H9 (cell line): ENCODE measurements around the gene CHKB. TPM values are rescaled to one million over a fixed set of nuclear protein-coding genes. Genes with fewer than 3 reads are reported as not detected.

Source experiments
- DNase-seq: peaks from one replicate; pipeline ENCODE4 v3.0.0-alpha.2; 2017
- H2AFZ ChIP-seq: one replicate; pipeline ENCODE4 v1.6.1; 2013; ENCODE audit warnings: mild to moderate bottlenecking, low read length, control low read depth, moderate library complexity
- H2AK5ac ChIP-seq: 2 replicates; pipeline ENCODE4 v1.6.1; 2013; ENCODE audit warnings: low read length, control low read depth, mixed read lengths; ENCODE audit not compliant: insufficient read length
- H2BK120ac ChIP-seq: one replicate; pipeline ENCODE4 v1.6.1; 2013; ENCODE audit warnings: low read depth, mild to moderate bottlenecking, low read length, control low read depth, inconsistent platforms; ENCODE audit not compliant: poor library complexity, severe bottlenecking
- H2BK12ac ChIP-seq: 2 replicates; pipeline ENCODE4 v1.6.1; 2013; ENCODE audit warnings: low read length, control low read depth, mixed read lengths, low read depth; ENCODE audit not compliant: insufficient read length
- H2BK15ac ChIP-seq: 2 replicates; pipeline ENCODE4 v1.6.1; 2013; ENCODE audit warnings: low read depth, low read length, control low read depth
- H2BK20ac ChIP-seq: one replicate; pipeline ENCODE4 v1.6.1; 2013; ENCODE audit warnings: low read depth, mild to moderate bottlenecking, low read length, control low read depth, inconsistent platforms; ENCODE audit not compliant: poor library complexity, severe bottlenecking
- H2BK5ac ChIP-seq: 2 replicates; pipeline ENCODE4 v1.6.1; 2013; ENCODE audit warnings: low read length, control low read depth, mixed read lengths; ENCODE audit not compliant: insufficient read length
- H3K14ac ChIP-seq: 2 replicates; pipeline ENCODE4 v1.6.1; 2013; ENCODE audit warnings: low read length, control low read depth; ENCODE audit not compliant: insufficient read depth
- H3K18ac ChIP-seq: 2 replicates; pipeline ENCODE4 v1.6.1; 2013; ENCODE audit warnings: low read depth, mild to moderate bottlenecking, mixed read lengths, low read length, control low read depth; ENCODE audit not compliant: insufficient read length
- H3K23ac ChIP-seq: 2 replicates; pipeline ENCODE4 v1.6.1; 2013; ENCODE audit warnings: low read length, control low read depth, mixed read lengths, low read depth; ENCODE audit not compliant: insufficient read length
- H3K23me2 ChIP-seq: 2 replicates; pipeline ENCODE4 v1.6.1; 2013; ENCODE audit warnings: low read depth, mild to moderate bottlenecking, mixed read lengths, low read length, control low read depth; ENCODE audit not compliant: insufficient read length, poor library complexity, severe bottlenecking
- H3K27ac ChIP-seq: 2 replicates; pipeline ENCODE4 v1.5.1; 2013; ENCODE audit warnings: low read length, control low read depth, mixed read lengths, low read depth; ENCODE audit not compliant: insufficient read length
- H3K27me3 ChIP-seq: 2 replicates; pipeline ENCODE4 v1.6.1; 2013; ENCODE audit warnings: low read length, control low read depth, inconsistent platforms; ENCODE audit not compliant: insufficient read depth
- H3K4ac ChIP-seq: 2 replicates; pipeline ENCODE4 v1.6.1; 2013; ENCODE audit warnings: low read depth, mild to moderate bottlenecking, control low read depth, inconsistent platforms, low read length, moderate library complexity
- H3K4me1 ChIP-seq: 2 replicates; pipeline ENCODE4 v1.6.1; 2013; ENCODE audit warnings: low read length, control low read depth, inconsistent platforms; ENCODE audit not compliant: insufficient read depth
- H3K4me2 ChIP-seq: 2 replicates; pipeline ENCODE4 v1.6.1; 2013; ENCODE audit warnings: low read length, control low read depth, mixed read lengths; ENCODE audit not compliant: insufficient read length, insufficient read depth
- H3K56ac ChIP-seq: 2 replicates; pipeline ENCODE4 v1.6.1; 2013; ENCODE audit warnings: low read depth, mild to moderate bottlenecking, mixed read lengths, low read length, control low read depth; ENCODE audit not compliant: insufficient read length
- H3K79me1 ChIP-seq: 2 replicates; pipeline ENCODE4 v1.6.1; 2013; ENCODE audit warnings: low read depth, mild to moderate bottlenecking, moderate library complexity, low read length, control low read depth, inconsistent platforms; ENCODE audit not compliant: insufficient read depth, poor library complexity, severe bottlenecking
- H3K79me2 ChIP-seq: 2 replicates; pipeline ENCODE4 v1.6.1; 2013; ENCODE audit warnings: low read length, control low read depth, inconsistent platforms; ENCODE audit not compliant: insufficient read depth
- H3K9ac ChIP-seq: 2 replicates; pipeline ENCODE4 v1.6.1; 2013; ENCODE audit warnings: low read length, control low read depth, mixed read lengths; ENCODE audit not compliant: insufficient read length; ENCODE audit errors: extremely low read depth
- H3K9me3 ChIP-seq: one replicate; pipeline ENCODE4 v1.6.1; 2013; ENCODE audit warnings: low read depth, low read length, inconsistent platforms; ENCODE audit not compliant: control insufficient read depth
- H3T11ph ChIP-seq: one replicate; pipeline ENCODE4 v1.6.1; 2013; ENCODE audit warnings: mild to moderate bottlenecking, low read length, control low read depth, inconsistent platforms
- H4K20me1 ChIP-seq: one replicate; pipeline ENCODE4 v1.6.1; 2013; ENCODE audit not compliant: control insufficient read depth, insufficient read length, insufficient read depth
- H4K5ac ChIP-seq: 2 replicates; pipeline ENCODE4 v1.6.1; 2013; ENCODE audit warnings: low read depth, mild to moderate bottlenecking, mixed read lengths, low read length, control low read depth; ENCODE audit not compliant: insufficient read length
- H4K8ac ChIP-seq: replicated peaks from 2 replicates; pipeline ENCODE4 v1.6.1; 2013; ENCODE audit warnings: low read length, control low read depth, mixed read lengths, low read depth; ENCODE audit not compliant: insufficient read length
- H4K91ac ChIP-seq: 2 replicates; pipeline ENCODE4 v1.6.1; 2013; ENCODE audit warnings: low read depth, mild to moderate bottlenecking, moderate library complexity, mixed read lengths, low read length, control low read depth; ENCODE audit not compliant: insufficient read length
- H3K27ac Mint-ChIP-seq, 3 experiments: 2 replicates in 2 of 3; 3 replicates in 1 of 3; pipeline ENCODE4 v1.8.0; 2020 to 2021; ENCODE audit warnings: mixed read lengths in 3 of 3, mild to moderate bottlenecking in 1 of 3, moderate library complexity in 1 of 3
- H3K27me3 Mint-ChIP-seq: 2 replicates; pipeline ENCODE4 v1.8.0; 2021; ENCODE audit warnings: low read depth, mild to moderate bottlenecking, moderate library complexity, mixed read lengths
- H3K36me3 Mint-ChIP-seq, 3 experiments: 2 replicates in 2 of 3; 3 replicates in 1 of 3; pipeline ENCODE4 v1.8.0; 2020 to 2021; ENCODE audit warnings: low read depth in 3 of 3, mixed read lengths in 3 of 3; ENCODE audit not compliant: insufficient read depth in 1 of 3
- H3K4me1 Mint-ChIP-seq, 2 experiments: 2 replicates each; pipeline ENCODE4 v1.8.0; 2020; ENCODE audit warnings: mixed read lengths in 2 of 2
- H3K4me3 Mint-ChIP-seq, 2 experiments: 2 replicates in 1 of 2; 3 replicates in 1 of 2; pipeline ENCODE4 v1.8.0; 2020 to 2021; ENCODE audit warnings: mild to moderate bottlenecking in 2 of 2, mixed read lengths in 2 of 2, moderate library complexity in 1 of 2
- H3K9me3 Mint-ChIP-seq, 2 experiments: 2 replicates in 1 of 2; 3 replicates in 1 of 2; pipeline ENCODE4 v1.8.0; 2020; ENCODE audit warnings: mild to moderate bottlenecking in 2 of 2, mixed read lengths in 2 of 2, moderate library complexity in 1 of 2
- WGBS: extraction: QIAGEN DNeasy Blood & Tissue Kit; methylation state at CpG from one replicate; pipeline ENCODE4 v1.1.7; 2013; ENCODE audit warnings: missing lambda C conversion rate, low lambda C conversion rate, mixed read lengths; ENCODE audit not compliant: insufficient read length; ENCODE audit errors: extremely low coverage; 5-methylcytosine and 5-hydroxymethylcytosine counted together
- total RNA-seq: library from RNA; stranded (reverse); gene quantifications from 2 replicates; pipeline ENCODE4 v1.2.1, GENCODE V29; 2021
- TF ChIP-seq, protein P1 (sequence below): fragments of 200-600 bp; sonication (generic); conservative IDR thresholded peaks from 3 replicates; pipeline ENCODE4 v1.8.0; 2021; ENCODE audit warnings: antibody characterized with exemption, mild to moderate bottlenecking

The CHKB gene
- total RNA-seq, 1 experiment from 2014 or later, result 64.9 TPM

DNA sequence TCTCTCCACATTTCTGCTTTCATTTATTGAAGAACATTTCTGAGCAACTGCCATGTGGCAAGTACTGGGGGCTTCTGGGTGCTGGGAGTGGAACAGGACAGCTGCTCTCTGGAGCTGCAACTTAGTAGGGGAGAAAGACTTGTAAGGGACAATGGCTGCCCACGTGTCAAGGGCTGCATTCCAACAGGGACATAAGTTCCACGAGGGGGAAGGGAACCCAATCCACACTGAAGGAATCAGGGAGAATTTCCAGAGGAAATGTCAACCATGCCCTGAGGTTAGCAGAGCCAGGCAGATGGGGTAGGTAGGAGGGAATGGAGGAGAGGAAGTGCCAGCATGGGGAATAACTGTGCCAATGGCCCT, 19.7 kb upstream of the CHKB start:
- no peak overlapping the region for H3K27ac ChIP-seq
- H2BK5ac ChIP-seq, result no peak overlapping the region
- H3K79me1 ChIP-seq, result no peaks in the 10 kb centered on the region
- no peak overlapping the region for H3K14ac ChIP-seq
- no peak overlapping the region for H3K4me2 ChIP-seq
- H2BK12ac ChIP-seq, result no peak overlapping the region
- no peaks in the 10 kb centered on the region; a peak in 1 of 5 replicates for H3K9me3 Mint-ChIP-seq
- H3K4ac ChIP-seq, result no peak overlapping the region
- H4K91ac ChIP-seq, result no peak overlapping the region
- H4K8ac ChIP-seq, result no peak overlapping the region
- H3K4me3 Mint-ChIP-seq, result peak overlapping the region; percentile 55 to 73; a peak in 3 of 5 replicates
- peaks cover 4% of the 10 kb centered on the region; the same call in 1 of the 2 replicates for H3K27me3 ChIP-seq
- H2AK5ac ChIP-seq, result no peak overlapping the region
- TF ChIP-seq, protein P1, sequence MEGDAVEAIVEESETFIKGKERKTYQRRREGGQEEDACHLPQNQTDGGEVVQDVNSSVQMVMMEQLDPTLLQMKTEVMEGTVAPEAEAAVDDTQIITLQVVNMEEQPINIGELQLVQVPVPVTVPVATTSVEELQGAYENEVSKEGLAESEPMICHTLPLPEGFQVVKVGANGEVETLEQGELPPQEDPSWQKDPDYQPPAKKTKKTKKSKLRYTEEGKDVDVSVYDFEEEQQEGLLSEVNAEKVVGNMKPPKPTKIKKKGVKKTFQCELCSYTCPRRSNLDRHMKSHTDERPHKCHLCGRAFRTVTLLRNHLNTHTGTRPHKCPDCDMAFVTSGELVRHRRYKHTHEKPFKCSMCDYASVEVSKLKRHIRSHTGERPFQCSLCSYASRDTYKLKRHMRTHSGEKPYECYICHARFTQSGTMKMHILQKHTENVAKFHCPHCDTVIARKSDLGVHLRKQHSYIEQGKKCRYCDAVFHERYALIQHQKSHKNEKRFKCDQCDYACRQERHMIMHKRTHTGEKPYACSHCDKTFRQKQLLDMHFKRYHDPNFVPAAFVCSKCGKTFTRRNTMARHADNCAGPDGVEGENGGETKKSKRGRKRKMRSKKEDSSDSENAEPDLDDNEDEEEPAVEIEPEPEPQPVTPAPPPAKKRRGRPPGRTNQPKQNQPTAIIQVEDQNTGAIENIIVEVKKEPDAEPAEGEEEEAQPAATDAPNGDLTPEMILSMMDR, result no peak
- H2AFZ ChIP-seq, result no peak overlapping the region
- H3K56ac ChIP-seq, result no peak overlapping the region
- no peak overlapping the region for H2BK20ac ChIP-seq
- no peak overlapping the region for H3K18ac ChIP-seq
- no peaks in the 10 kb centered on the region; the same call in 1 of the 2 replicates for H3K4me1 ChIP-seq
- H3K27ac Mint-ChIP-seq, result no peak overlapping the region
- H3K79me2 ChIP-seq, result no peaks in the 10 kb centered on the region
- H3K9ac ChIP-seq, result peak overlapping the region; percentile 32
- peaks cover 3% of the 10 kb centered on the region for H3K23me2 ChIP-seq
- H3K27me3 Mint-ChIP-seq, result peaks cover 52% of the 10 kb centered on the region
- no peak overlapping the region for H4K5ac ChIP-seq
- no CpG with 5 or more reads among the region's 2 CpGs for WGBS
- no peak overlapping the region for H2BK120ac ChIP-seq
- H3K9me3 ChIP-seq, result no peaks in the 10 kb centered on the region
- no peak overlapping the region for H3T11ph ChIP-seq
- no peak overlapping the region for H2BK15ac ChIP-seq
- DNase-seq, result no peak
- H3K4me1 Mint-ChIP-seq, result peaks cover 13 to 14% of the 10 kb centered on the region in 2 experiments
- H3K36me3 Mint-ChIP-seq, result no peaks in the 10 kb centered on the region
- H3K23ac ChIP-seq, result no peak overlapping the region
- H4K20me1 ChIP-seq, result no peaks in the 10 kb centered on the region
